OCI-M1 (cell line): ENCODE data around the gene SLFN12L.
"Not testable (repeated sequence)": the region's sequence is repeated elsewhere in the genome, so short reads cannot be mapped to it uniquely, and the experiment has no call there.

Source experiments
- DNase-seq: peaks from one replicate; lab custom pipeline; 2025; lab: John Stamatoyannopoulos, UW

The SLFN12L gene

DNA sequence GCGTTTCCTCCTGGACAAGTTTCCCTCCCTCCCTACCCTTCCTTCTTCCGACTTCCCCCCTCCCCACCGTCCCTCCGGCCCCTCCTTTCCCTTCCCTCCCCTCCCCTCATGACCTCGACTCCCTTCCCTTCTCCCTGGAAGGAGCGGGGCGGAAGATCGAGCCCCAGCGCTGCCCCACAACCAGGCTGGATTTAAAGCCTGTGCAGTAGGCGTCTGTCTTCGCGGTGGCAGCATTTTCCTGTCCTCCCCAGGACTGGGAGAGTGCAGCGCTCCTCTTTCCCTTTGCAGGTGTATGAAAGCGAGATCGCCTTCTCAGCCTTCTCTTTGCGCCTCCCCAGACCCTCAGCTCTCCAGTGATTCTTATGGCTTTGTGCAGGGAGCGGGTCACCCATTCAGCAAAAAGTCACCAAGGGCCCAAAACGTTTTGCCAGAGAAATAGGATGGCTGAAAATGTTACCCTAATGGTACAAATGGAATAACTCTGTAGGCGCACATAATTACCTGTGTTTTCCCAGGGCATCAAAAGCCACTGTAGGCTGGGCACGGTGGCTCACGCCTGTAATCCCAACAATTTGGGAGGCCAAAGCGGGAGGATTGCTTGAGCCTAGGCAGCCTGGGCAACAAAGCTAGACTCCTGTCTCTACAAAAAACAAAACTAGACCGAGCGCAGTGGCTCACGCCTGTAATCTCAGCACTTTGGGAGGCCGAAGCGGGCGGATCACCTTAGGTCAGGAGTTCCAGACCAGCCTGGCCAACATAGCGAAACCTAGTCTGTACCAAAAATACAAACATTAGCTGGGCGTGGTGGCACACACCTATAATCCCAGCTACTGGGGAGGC, 40.8 kb downstream of the SLFN12L start:
- no peak for DNase-seq

DNA sequence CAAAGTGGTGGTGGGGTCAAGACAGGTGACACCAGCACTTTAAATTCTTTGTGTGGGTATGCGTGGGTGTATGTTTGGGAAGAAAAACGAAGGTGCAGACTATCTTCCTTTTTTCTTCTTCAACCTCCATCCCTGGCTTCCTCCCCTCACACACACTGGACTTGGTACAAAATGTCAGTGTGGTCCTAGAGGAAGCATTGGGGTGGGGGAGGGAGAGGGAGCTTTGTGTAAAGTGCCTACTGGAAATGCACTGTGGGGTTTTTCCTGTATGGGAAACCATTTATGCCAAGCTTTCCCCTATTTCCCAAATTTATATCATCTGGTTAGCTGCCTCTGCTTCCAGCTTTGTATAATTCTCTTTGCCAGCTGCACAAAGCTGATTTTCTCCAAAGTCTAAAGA, 44.4 kb downstream of the SLFN12L start:
- no peak for DNase-seq

DNA sequence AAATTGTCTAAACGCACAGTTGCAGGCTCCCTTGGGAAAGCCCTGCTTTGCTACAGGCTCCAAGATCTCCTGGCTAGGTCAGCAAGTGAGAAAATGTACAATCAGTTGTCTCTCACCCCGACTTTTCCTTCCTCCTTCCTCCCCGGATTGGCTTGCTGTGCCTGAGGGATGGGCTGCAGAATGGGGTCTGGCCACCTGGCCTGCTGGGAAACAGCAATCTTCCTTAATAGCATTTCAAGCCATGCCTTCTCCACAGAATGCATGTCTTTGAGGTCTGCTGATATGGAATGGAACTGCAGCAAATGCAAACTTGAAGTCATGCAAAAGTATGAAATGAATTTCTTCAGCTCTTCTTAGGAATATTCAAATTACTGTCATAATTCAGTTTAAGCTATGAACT, 46.1 kb downstream of the SLFN12L start:
- DNase-seq: no peak

DNA sequence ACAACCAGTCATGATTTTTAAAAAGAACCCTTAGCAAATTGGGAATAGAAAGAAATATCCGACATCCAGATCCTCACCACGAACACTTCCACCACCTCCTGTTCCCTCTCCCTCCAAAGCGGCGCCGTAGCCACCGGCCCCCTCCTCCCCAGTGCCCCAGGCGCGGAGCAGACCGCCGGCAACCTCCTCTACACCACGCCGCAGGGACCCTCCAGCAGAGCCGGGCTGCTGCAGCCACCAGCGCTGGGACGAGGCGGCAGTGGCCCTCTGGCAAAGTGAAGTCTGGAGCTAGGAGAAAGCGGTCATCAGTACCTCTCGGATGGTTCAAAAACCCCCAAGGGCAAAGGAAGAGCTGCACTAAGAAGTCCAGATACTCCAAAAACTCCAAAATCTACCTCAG, 47.5 kb downstream of the SLFN12L start:
- no peak for DNase-seq

DNA sequence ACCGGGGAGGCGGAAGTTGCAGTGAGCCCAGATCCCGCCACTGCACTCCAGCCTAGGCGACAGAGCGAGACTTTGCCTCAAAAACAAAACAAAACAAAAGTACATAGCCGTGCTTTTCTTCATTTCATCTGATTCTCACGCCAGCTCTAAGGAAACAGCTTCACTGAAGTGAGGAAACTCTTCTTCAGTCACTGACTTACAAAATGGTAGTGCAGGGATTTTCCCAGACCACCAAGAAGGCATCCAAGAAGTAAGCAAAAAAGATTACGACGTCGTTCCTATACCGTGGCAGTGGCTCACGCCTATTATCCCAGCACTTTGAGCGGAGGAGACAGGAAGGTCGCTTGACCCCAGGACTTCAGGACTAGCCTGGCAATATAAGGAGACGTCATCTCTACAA, 48.5 kb downstream of the SLFN12L start:
- DNase-seq: no peak

DNA sequence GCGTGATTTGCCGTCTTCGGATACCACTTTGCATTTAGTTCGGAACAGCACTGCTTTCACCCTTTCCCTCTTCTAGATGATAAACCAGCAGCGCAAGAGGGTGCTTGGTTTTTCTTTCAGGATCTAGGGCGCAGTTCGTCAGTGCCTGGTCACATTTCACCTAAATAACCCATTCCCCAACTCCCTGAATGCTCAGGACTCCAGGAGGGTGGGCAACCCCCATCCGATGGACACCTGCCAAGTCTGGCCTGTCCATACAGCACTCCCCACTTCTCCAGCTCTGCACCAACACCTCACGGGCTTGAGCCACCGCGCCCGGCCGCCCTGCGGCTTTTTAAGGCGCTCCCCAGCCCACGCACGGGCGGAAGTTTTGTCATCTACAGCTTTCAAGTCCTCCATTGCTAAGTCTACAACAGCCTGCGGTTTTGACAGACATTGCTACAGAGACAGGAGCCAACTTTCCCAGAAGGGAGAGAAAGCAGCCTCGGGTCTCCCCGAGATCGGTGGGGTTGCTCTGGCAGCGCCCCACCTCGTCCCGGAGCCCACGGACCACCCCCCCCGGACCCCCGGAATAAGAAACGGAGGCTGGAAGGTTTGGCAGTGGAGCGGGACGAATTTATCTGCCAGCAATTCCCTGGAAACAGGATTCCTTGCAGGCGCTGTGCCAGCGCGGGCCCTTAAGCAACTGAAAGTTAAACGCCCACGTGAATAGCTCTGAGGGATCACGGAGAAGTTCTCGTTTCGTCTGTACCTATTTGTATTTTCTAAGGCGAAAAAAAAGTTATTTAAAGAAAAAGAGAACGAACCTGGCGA, 50.4 kb downstream of the SLFN12L start:
- peak; percentile 71 for DNase-seq

DNA sequence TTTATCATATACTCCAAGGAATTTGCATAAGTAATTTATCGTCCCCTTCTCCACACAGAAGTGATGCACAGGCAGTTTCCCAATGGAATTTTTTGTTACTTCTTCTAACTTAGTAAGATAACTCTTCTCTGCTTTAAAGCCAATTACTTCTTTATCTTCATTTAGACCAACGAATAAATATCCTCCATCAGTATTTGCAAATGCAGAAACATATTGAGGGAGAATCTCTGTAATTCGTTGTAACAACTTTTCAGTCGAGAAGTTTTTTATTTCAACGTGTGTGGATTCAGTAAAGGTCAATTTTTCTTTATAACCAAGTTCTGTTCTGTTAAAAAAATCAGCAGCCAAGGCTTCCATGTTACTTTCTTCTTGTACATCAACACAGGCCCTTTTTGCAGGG, 58.2 kb downstream of the SLFN12L start:
- no peak for DNase-seq

DNA sequence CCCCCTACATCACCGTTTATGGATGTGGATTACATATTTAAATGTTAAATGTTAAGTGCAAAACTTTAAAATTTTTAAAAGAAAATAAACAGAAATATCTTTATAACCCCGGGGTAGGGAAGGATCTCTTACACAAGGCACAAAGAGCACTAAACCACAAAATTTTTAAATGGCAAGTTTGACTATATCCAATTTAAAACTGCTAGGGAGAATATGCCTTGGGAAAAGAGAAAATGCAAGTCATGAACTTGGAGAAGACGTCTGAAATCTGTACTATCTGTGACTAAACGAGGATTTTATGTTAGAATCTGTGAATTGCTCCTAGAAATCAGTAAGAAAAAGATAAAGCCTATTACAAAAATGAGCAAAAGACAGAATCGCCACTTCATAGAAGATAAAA, 60.2 kb downstream of the SLFN12L start:
- DNase-seq: no peak

DNA sequence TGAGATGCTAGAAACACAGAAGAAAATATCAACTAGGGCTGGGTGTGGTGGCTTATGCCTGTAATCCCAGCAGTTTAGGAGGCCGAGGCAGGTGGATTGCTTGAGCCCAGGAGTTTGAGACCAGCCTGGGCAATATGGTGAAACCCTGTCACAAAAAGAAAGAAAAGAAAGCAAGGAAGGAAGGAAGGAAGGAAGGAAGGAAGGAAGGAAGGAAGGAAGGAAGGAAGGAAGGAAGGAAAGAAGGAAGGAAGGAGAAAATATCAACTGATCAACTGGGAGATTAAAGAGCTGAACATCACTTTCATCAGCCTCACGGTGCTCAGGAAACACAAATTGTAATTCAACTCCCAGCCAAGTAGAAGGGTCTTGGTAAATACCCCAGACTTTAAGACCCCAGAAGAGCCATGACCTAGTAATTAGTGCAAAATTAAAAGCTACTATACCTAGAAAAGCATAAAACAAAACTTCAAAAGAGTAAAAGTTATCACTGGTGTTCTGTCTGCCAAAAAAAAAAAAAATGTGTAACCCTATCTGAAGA, 61.1 kb downstream of the SLFN12L start:
- DNase-seq: no peak

DNA sequence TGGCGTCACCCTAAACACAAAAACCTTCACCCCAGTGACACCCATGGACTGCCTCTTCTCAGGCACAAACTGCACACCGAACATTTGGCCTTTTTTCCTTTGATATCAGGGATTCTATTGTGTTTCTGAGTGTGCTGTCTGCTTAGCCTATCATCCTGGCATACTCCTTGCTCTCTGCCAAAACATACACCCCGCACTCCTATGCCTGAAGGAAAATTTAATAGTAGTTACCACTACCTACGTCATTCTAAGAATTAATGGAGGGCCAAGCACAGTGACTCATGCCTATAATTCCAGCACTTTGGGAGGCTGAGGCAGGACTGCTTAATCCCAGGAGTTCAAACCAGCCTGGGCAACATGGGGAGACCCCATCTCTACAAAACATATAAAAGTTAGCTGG, 69.0 kb downstream of the SLFN12L start:
- no peak for DNase-seq

DNA sequence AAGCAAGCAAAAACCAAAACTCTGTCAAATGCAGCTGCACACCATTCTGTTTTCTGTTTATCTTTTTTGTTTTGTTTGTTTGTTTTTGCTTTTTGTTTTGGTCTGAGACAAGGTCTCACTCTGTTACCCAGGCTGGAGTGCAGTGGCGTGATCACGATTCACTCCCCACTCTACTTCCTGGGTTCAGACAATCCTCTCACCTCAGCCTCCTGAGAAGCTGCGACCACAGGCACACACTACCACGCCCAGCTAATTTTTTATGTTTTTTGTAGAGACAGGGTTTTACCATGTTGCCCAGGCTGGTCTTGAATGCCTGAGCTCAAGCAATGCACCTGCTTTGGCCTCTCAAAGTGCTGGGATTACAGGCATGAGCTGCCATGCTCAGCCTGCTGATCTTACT, 69.7 kb downstream of the SLFN12L start:
- DNase-seq: no peak

DNA sequence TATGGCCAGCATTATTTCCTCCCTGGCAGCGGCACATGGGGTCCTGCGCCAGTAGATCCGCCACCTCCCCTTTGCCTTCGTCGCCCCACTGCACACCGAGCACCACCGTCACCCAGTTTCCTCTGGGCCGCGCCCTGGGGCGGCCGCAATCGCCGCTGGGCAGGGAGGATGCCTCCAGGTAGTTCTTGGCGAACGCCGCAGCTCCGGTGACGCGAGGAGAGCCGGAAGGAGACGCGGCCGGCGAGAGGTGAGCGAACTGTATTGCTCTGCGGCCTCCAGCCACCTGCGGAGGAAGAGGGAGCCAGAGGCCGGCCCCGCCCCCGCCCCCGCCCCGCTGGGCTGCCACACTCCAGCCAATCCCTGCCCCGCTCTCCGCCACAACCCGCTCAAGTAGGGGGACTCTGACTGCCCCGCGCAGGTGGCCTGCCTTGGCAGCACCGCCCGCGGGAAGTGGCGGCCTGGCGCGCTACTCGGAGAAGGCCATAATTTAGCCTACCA, 77.1 kb downstream of the SLFN12L start:
- DNase-seq: no peak

DNA sequence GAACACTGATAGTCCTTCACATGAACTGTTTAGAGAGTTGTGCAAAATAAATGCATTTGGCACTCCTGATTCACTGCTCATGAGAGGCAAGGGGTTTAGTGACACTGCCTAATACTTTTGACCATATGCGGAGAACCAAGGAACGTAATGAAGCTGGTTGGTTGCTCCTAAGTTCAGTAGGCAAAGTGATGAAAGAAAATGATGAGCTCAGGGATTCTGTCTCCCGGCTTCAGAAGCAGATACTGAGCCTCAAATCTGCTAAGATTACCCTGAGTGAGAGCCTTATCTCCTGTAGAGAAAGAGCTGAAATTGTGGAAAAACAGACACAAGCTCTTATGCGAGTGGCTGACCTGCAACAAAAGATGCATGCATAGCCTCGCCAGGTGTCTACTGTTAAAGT, 83.4 kb downstream of the SLFN12L start:
- not testable (repeated sequence) for DNase-seq

DNA sequence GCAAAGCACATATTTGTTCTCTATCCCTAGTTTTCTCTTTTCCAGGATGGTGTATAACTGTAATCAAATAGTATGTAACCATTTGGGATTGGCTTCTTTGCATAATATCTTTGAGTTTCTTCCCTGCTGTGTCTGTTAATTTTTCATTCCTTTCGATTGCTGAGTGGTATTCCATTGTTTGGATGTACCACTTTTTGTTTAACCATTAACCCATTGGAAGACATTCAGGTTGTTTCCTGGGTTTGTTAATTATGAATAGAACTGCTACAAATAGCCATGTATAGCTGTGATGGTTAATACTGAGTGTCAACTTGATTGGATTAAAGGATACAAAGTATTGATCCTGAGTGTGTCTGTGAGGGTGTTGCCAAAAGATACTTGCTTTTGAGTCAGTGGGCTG, 84.3 kb downstream of the SLFN12L start:
- DNase-seq: no peak

DNA sequence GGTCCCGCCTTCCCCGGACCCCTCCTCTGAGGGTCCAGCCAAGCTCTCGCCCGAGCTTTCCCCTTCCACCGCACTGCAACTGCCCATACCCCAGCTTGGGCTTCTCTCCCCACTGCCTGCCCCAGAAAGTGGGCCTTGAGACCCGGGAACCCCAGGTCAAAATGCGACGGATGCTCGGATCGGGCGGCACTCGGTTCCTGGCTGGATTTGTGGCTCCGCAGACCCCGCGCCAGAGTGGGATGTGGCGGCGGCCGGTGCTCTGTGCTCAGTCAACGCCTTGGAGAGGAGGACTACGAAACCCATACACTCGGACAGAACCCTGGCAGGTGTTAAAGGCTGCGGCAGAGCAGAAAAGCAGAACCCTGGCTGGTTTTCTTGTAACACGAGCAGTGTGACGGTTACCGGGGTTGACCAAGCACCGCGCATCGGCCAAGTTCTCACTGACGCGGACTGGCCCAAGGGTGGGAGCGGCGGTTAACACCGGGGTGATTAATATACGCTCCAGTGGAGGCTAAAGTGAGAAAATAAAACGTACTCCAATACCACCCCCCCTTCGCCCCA, 88.0 kb downstream of the SLFN12L start:
- DNase-seq: no peak

DNA sequence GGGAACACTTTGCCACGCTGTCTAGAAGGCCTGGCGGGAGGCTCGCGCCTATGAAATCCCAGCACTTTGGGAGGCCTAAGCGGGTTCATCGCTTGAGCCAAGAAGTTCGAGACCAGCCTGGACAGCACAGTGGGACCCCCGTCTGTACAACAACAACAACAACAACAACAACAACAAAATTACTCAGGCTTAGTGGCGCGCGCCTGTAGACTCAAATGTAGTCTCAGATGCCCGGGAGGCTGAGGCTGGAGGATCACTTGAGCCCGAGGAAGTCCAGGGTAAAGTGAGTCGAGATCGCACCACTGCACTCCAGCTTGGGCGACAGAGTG, 88.6 kb downstream of the SLFN12L start:
- DNase-seq: no peak

DNA sequence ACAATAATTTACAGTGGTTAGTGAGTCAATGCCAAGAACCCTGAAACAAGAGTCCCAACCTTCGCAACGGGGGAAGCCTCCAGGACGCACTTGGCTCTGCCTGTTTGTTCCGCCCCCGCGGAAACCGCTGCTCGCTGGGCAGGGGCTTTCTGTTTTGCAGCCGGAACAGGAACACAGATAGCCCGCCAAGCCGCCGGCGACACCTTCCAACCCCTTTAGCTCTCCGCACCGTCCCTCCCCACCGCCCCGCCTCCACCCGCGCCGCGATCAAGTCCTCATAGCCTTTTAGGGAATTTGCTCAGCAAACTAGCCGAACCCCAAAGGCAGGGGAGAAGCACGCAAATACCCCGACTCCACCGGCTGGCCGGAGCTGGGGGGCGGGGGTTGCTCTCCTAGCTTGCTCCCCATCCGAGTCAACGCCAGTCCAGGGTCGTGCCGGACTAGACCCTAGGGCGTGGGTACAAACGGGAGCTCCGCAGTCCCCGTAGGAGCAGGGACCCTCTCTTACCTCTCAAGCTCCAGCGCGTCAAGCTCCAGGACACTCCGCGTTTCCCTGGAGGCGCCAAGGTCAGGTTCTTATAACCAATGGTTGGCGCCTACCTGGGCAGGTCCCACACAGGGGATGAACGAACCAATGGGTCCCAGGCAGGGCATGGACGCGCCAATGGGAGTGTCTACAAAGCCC, 89.1 kb downstream of the SLFN12L start, which contains the start of gene SLFN13:
Gene SLFN13, minus strand, starts transcription at position 553 of the 685 bp plus-strand sequence. CDS start 3,086 bp downstream, outside the sequence.
- DNase-seq: peak; percentile 93

DNA sequence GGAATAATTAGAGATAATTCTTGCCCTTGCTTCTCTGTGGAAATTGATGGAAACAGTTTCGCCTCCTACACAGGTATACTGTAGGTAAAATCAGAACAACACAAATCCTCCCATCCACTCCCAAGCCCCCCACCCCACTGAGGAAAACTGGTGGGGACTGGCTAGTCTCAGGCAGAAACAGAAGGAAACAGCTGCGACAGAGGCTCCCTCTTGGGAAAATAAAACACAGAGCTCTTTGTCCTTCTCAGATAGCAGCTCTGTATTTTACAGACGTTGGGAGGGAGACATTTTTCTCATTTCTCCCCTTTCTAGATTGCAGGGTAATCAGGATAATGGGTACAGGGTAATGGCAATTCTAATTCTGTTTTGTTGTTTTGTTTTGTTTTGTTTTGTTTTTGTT, 90.0 kb downstream of the SLFN12L start:
- peak; percentile 55 for DNase-seq

DNA sequence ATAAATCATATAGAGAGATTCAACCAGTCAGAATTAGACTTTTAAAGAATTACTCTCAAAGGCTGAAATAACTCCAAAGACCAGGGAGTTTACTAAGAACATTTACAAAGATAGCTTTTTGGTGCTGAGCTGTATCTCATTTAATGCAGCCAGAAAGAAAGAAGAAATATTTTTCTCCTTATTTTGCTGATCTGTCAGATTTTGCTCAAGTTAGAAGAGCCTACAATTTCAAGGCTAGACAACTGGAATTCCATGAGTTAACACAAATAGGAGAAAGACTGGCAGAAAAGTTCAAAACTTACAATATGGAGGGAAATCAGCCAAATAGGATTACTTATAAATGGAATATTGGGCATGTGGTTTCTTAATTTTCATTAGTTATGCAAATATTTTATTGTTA, 99.0 kb downstream of the SLFN12L start:
- DNase-seq: no peak

DNA sequence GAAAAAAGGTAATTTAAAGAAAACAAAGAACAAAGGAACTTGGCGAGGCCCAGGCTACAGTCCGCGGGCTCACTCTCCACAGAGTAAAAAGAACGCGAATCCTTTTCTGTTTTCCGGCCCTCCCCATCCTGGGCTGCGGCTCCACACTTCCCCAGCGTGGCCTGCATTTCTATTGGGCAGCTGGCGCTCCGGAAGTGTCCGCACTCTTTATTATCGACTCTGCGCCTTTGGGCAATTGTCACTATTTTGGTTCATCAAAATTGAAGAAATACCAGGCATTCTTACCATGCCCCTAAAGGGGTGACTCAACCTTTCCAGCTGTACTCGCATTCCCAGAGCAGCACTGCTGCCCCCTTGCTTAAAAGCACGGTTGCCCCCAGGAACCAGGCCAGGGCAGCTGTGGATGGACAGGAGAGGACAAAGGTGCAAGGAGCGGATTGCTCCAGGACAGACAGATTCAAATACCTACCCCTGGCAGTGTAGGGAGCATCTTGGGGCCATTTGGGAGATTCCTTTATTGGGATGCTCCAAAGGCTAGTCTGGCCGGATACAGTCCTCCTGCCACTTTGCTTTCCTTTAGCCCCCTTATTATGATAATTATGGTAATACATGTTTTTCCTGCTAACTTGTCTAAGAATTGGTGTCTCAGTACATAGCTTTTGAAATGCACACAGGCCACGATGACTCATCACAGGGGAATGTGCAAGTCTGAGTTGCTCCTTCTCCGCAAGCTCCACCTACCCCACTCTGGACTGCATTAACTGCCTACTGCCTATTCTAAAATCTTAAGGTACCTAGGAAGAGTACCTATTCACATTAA, 104.2 kb downstream of the SLFN12L start:
- peak; percentile 88 for DNase-seq
